ENCODE measurements around the gene TYMP.
A peak's percentile ranks its signal among the peaks of the same experiment; 100 is the strongest.

Gene TYMP

GRCh38 chr22:50546326-50547262 lies 16.8 kb upstream of the TYMP start:
- H2AFZ ChIP-seq (ENCODE audit: low read depth, low read length, severe bottlenecking): no peak overlapping the region
- peaks cover 5% of the 10 kb centered on the region for H3F3A ChIP-seq (ENCODE audit: insufficient read depth)
- H3K9ac ChIP-seq (ENCODE audit: low read length): no peak overlapping the region
- H3K4me2 ChIP-seq (ENCODE audit: low read depth, low read length, poor library complexity, severe bottlenecking): no peak overlapping the region
- H3K9me2 ChIP-seq (replicated peaks; ENCODE audit: insufficient read depth, low read length): no peaks in the 10 kb centered on the region
- no peaks in the 10 kb centered on the region for H4K20me1 ChIP-seq (ENCODE audit: low read depth, low read length)
- no peak overlapping the region for H3K4me3 ChIP-seq (ENCODE audit: insufficient read depth, low read length, poor library complexity, severe bottlenecking)
- TF ChIP-seq CTCF (IDR thresholded peaks at IDR 0.05; ENCODE audit: insufficient read depth, low read length, poor library complexity, severe bottlenecking) (no peak), EZH2phosphoT487 (conservative IDR thresholded peaks at IDR 0.05; ENCODE audit: low read length) (no peak)
- H3K36me3 ChIP-seq (ENCODE audit: low read length): no peaks in the 10 kb centered on the region
- no peaks in the 10 kb centered on the region for H3K79me2 ChIP-seq (ENCODE audit: insufficient read depth, low read length)
- no peak overlapping the region for H3K27ac ChIP-seq (ENCODE audit: low read depth, low read length)
- no peaks in the 10 kb centered on the region for H3K9me3 ChIP-seq (ENCODE audit: insufficient read depth, low read length)
- H3K27me3 ChIP-seq (ENCODE audit: low read length): no peaks in the 10 kb centered on the region

GRCh38 chr22:50545522-50546325 lies 15.9 kb upstream of the TYMP start, which contains the start of gene KLHDC7B:
Gene KLHDC7B, plus strand, starts transcription at chr22:50545899. Its CDS starts 345 bp downstream, at chr22:50546244.
- H3K27ac ChIP-seq (ENCODE audit: low read depth, low read length): no peak within 1 kb of the TSS
- no peak within 1 kb of the TSS for H3K4me2 ChIP-seq (ENCODE audit: low read depth, low read length, poor library complexity, severe bottlenecking)
- TF ChIP-seq CTCF (IDR thresholded peaks at IDR 0.05; ENCODE audit: insufficient read depth, low read length, poor library complexity, severe bottlenecking) (no peak), EZH2phosphoT487 (conservative IDR thresholded peaks at IDR 0.05; ENCODE audit: low read length) (no peak)
- H3K9me2 ChIP-seq (replicated peaks; ENCODE audit: insufficient read depth, low read length): no peaks in the 10 kb centered on the region
- H3F3A ChIP-seq (ENCODE audit: insufficient read depth): peaks cover 9% of the 10 kb centered on the region
- H3K27me3 ChIP-seq (ENCODE audit: low read length): no peaks in the 10 kb centered on the region
- H3K4me3 ChIP-seq (ENCODE audit: insufficient read depth, low read length, poor library complexity, severe bottlenecking): no peak within 1 kb of the TSS
- H4K20me1 ChIP-seq (ENCODE audit: low read depth, low read length): no peaks in the 10 kb centered on the region
- H3K9ac ChIP-seq (ENCODE audit: low read length): no peak within 1 kb of the TSS
- H2AFZ ChIP-seq (ENCODE audit: low read depth, low read length, severe bottlenecking): no peak within 1 kb of the TSS
- no peaks in the 10 kb centered on the region for H3K79me2 ChIP-seq (ENCODE audit: insufficient read depth, low read length)
- H3K36me3 ChIP-seq (ENCODE audit: low read length): no peaks in the 10 kb centered on the region
- H3K9me3 ChIP-seq (ENCODE audit: insufficient read depth, low read length): no peaks in the 10 kb centered on the region

- no peak overlapping the region for H3K4me3 ChIP-seq (ENCODE audit: insufficient read depth, low read length, poor library complexity, severe bottlenecking)
- peaks cover 18% of the 10 kb centered on the region for H3F3A ChIP-seq (ENCODE audit: insufficient read depth)
- no peak overlapping the region for H2AFZ ChIP-seq (ENCODE audit: low read depth, low read length, severe bottlenecking)
- H3K9me2 ChIP-seq (replicated peaks; ENCODE audit: insufficient read depth, low read length): no peaks in the 10 kb centered on the region
- H3K9me3 ChIP-seq (ENCODE audit: insufficient read depth, low read length): no peaks in the 10 kb centered on the region
- H3K9ac ChIP-seq (ENCODE audit: low read length): no peak overlapping the region
- no peaks in the 10 kb centered on the region for H3K27me3 ChIP-seq (ENCODE audit: low read length)
- TF ChIP-seq CTCF (IDR thresholded peaks at IDR 0.05; ENCODE audit: insufficient read depth, low read length, poor library complexity, severe bottlenecking): no peak
- no peak for TF ChIP-seq EZH2phosphoT487 (conservative IDR thresholded peaks at IDR 0.05; ENCODE audit: low read length)
- no peaks in the 10 kb centered on the region for H3K36me3 ChIP-seq (ENCODE audit: low read length)
- no peaks in the 10 kb centered on the region for H3K79me2 ChIP-seq (ENCODE audit: insufficient read depth, low read length)
- no peaks in the 10 kb centered on the region for H4K20me1 ChIP-seq (ENCODE audit: low read depth, low read length)
- H3K27ac ChIP-seq (ENCODE audit: low read depth, low read length): no peak overlapping the region
- H3K4me2 ChIP-seq (ENCODE audit: low read depth, low read length, poor library complexity, severe bottlenecking): peak overlapping the region; percentile 45
Measured at GRCh38 chr22:50544746-50545253, 15.0 kb upstream of the TYMP start.
